SW480 (cell line): ENCODE results near the gene CXCL12.

Experiments used
- DNase-seq: peaks from one replicate; pipeline ENCODE4 v3.0.0-alpha.2; 2016; ENCODE audit warnings: low spot score

CXCL12 gene

DNA sequence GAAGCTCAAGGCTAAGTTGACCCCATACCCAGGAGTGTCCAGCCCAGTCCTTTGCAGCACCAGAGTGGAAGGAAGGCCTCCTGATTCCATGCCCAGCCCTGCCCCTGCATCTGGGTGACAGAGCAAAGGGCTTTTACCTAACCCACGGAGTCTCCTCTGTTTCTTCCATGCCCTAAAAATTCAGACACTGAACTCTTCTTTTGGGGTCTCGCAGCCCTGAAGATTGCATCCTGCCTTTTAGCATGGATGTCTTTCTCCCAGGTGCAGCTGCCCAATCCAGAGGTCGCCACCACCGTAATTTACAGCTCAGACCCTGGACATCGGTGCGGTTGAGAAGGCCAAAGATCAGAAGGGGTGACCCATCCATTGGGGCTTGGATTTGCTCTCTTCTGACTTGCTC lies 50.8 kb downstream of the CXCL12 start:
- DNase-seq, result no peak

DNA sequence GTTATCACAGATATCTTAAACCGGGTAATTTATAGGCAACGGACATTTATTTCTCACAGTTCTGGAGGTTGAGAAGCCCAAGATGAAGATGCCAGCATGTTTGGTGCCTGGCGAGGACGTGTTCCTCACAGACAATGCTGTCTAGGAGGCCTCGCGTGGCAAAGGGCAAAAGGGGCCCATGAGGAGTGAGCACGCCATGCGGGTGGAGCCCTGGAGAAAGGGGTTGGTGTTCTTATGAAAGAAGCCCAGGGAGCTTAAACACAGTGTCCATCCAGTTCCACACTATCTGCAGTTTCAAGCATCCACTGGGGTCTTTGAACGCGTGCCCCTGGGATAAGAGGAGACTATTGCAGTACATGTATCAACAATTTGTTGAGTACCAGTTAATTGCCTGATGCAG lies 51.4 kb downstream of the CXCL12 start:
- no peak for DNase-seq

DNA sequence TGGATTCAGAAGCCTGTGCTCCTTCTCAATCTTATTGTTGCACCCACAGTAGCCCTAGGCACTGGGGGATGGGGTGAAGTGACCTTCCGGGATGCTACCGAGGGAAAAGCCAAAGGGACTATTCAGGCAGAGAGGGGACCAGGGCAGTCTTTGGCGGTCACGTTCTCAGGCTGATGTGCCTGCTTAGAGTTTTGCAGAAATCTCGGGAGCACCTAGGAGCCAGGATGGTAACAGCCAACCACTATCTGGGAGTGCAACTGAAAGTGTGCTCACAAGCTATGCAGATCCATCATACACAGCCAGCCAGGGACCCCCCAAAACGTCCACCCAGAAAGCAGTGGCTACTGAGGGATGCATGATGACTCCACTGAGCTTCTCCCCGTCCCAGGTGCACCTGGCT lies 52.4 kb downstream of the CXCL12 start:
- DNase-seq, result no peak

DNA sequence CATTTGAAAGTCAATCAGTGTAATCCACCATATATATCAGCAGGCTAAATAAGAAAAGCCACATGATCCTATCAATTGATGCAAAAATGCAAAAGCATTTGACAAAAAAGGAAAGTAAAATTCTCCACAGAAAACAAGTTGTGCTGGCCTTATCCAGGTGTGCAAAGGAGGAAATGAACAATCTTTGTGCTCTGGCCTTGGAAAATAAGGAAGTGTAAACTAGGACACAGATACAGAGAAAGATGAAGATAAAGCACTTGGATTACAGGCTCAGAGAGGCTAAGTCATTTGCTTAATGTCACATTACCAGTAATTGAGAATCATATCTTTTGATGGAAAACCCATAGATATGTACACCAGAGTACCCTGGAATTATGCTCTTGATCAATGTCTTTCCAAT lies 54.5 kb downstream of the CXCL12 start:
- DNase-seq, result no peak

DNA sequence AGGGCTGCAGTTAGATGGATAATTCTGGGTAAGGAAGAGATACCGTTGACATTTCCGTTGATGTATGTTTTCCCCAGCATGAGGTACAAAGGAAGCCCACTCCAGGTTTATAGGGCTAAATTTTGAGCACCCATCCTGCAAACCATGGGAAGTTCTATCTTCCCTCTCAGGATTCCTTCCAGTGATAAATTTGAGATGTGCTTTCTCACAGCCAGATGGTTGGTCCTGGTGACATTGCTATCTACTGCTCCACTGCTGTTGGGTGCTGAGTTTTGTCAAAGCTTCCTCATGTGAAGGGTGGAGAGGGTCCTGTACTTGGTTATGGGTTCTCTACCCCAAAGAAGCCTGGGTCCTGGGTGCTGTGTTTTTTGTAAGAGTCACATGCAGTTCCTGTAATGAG lies 57.4 kb downstream of the CXCL12 start:
- no peak for DNase-seq
